Astrocyte of the spinal cord (primary cell): ENCODE data around the gene RPS6KL1.

Experiments used
- DNase-seq: peaks from one replicate; pipeline ENCODE4 v3.0.0; 2011; ENCODE audit warnings: low read depth, low spot score
- H3K4me3 ChIP-seq: 2 replicates; pipeline ENCODE4 v1.5.1; 2011; ENCODE audit warnings: low read depth, mild to moderate bottlenecking, low read length, moderate library complexity
- CTCF ChIP-seq: IDR thresholded peaks from 2 replicates; pipeline ENCODE4 v1.5.1; 2012; ENCODE audit warnings: low read depth, mild to moderate bottlenecking, low read length, inconsistent platforms
- in situ Hi-C: cut with HindIII; loops from 2 replicates; pipeline ENCODE4 v1.10.0; 2017; ENCODE audit warnings: low sequenced_read_pairs

The RPS6KL1 gene

GRCh38 chr14:74962493-74962892 lies 39.4 kb upstream of the RPS6KL1 start:
- in situ Hi-C loops: no loop called here
- no peak overlapping the region for H3K4me3 ChIP-seq
- no peak for DNase-seq
- TF ChIP-seq CTCF: no peak

DNA sequence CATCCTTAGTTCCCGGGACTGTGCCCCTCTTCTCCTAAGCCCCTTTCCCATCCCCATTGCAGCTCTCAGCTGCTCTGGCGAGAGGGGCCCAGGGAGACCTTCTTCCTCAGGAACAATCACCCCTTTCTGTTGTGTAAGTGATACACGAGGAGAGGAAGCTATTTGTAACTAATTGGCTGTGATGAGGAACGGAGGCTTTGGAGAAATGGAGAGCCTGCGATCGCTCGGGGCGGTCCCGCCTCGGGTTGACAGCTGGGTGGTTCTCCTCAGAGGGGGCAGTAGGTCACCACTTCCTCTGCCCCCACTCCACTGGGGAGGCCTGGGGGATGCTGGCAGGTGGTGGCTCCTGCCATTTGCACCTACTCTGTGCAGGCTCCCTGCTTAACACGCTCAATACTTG lies 39.0 kb upstream of the RPS6KL1 start:
- TF ChIP-seq CTCF: no peak
- DNase-seq: no peak
- H3K4me3 ChIP-seq: no peak overlapping the region
- in situ Hi-C loops: no loop called here

DNA sequence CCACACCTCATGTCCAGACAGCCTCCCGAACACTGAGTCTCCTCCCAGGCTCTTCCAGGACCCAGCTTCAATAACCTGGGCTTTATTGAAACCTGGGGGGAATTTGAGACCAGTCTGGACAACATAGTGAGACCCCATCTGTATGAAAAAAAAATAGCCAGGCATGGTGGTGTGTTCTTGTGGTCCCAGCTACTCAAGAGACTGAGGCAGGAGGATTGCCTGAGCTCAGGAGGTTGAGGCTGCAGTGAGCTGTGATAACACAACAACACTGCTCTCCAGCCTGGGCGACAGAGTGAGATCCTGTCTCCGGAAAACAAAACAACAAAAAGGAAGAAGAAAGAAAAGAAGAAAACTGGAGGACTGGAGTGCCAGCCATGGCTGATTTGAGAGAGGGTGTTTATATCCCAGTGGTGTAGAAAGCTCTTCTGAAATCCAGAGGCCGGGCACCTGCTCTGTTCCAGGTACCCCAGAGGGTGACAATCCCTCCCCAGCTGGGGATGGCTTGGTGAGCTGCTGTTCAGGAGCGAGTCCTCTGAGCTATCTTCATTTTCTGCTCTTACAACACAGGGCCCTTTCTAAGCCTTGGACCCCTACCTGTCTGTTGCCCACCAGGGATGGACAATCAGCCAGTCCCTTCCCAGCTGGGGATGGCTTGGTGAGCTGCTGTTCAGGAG lies 38.3 kb upstream of the RPS6KL1 start:
- H3K4me3 ChIP-seq: no peak overlapping the region
- TF ChIP-seq CTCF: no peak
- DNase-seq: no peak
- in situ Hi-C loops: no loop called here

- in situ Hi-C loops: no loop called here
Measured at GRCh38 chr14:74960736-74961135, 37.7 kb upstream of the RPS6KL1 start.

GRCh38 chr14:74959596-74960180 lies 36.6 kb upstream of the RPS6KL1 start:
- DNase-seq: no peak
- H3K4me3 ChIP-seq: no peak overlapping the region
- no peak for TF ChIP-seq CTCF
- in situ Hi-C loops: no loop called here

More at GRCh38 chr14:74960736-74961135, 37.7 kb upstream of the RPS6KL1 start:
- no peak for DNase-seq
- TF ChIP-seq CTCF: no peak
- no peak overlapping the region for H3K4me3 ChIP-seq

- in situ Hi-C loops: no loop called here
- TF ChIP-seq CTCF: no peak
- no peak for DNase-seq
- H3K4me3 ChIP-seq: no peak overlapping the region
Measured at GRCh38 chr14:74956280-74957072, 33.4 kb upstream of the RPS6KL1 start.
